ENCODE measurements around the gene CHGA. TPM values are rescaled to one million over a fixed set of nuclear protein-coding genes. Genes with fewer than 3 reads are reported as not detected.

Gene CHGA
- total and polyA plus RNA-seq, 7 donors: 0.99 to 55.4 (median 5.0) TPM

GRCh38 chr14:92982956-92983355 is 60.0 kb downstream of the CHGA start:
- no peak for DNase-seq
- no peaks in the 10 kb centered on the region for H3K27me3 ChIP-seq
- intact Hi-C loops (cut with DNase I): loop anchor here (5.0 kb wide), 1 partner anchor 64 kb away; no protein-coding TSS in a partner anchor
- no peak overlapping the region for H3K4me3 ChIP-seq
- H3K4me1 ChIP-seq: peaks cover 0 to 52% (median 37%) of the 10 kb centered on the region in 4 donors
- H3K36me3 ChIP-seq: peaks cover 0 to 6% (median 0%) of the 10 kb centered on the region in 4 donors
- TF ChIP-seq POLR2AphosphoS5 (IDR thresholded peaks at IDR 0.05) (peak in 1 of 4 donors; percentile 31), EP300 (IDR thresholded peaks at IDR 0.05) (no peak)
- WGBS, 2 donors: 90 to 93% methylated on average over 8 of the region's 8 CpGs
- peak overlapping the region in 3 of 4 donors; percentile 61 to 84 (median 66) for H3K27ac ChIP-seq
- H3K9me3 ChIP-seq: peaks cover 0 to 7% (median 0%) of the 10 kb centered on the region in 4 donors

- H3K4me1 ChIP-seq: peaks cover 0 to 61% (median 40%) of the 10 kb centered on the region in 4 donors
Observed at GRCh38 chr14:92984082-92984788, 61.3 kb downstream of the CHGA start.

More at GRCh38 chr14:92984082-92984788, 61.3 kb downstream of the CHGA start:
- Histone ChIP-seq H3K9me3 (no peaks in the 10 kb centered on the region), H3K27me3 (no peaks in the 10 kb centered on the region), H3K4me3 (no peak overlapping the region), H3K36me3 (no peaks in the 10 kb centered on the region), H3K27ac (peak overlapping the region in 3 of 4 donors; percentile 61 to 84 (median 77))
- TF ChIP-seq POLR2A (IDR thresholded peaks at IDR 0.05) (no peak), CTCF (IDR thresholded peaks at IDR 0.05) (no peak), POLR2AphosphoS5 (IDR thresholded peaks at IDR 0.05) (no peak), EP300 (IDR thresholded peaks at IDR 0.05) (no peak)
- WGBS, 2 donors: 88 to 93% methylated on average over 5 of the region's 5 CpGs
- intact Hi-C loops (cut with DNase I): loop anchor here (5.0 kb wide), 1 partner anchor 63 kb away; no protein-coding TSS in a partner anchor
- no peak for DNase-seq

Other genes starting within 250 kb of the CHGA start
- 10 to 100 TPM; 53.2 to 96.0 (median 79.0) TPM for gene LGMN, start 174.5 kb upstream of the CHGA start, total RNA-seq
- gene LGMN, start 174.5 kb upstream of the CHGA start, polyA plus RNA-seq: 100 to 1,000 TPM in 1 of 3 donors, 10 to 100 TPM in 2; 35.4 to 361 (median 66.2) TPM
- gene GOLGA5, start 128.8 kb upstream of the CHGA start, total RNA-seq: 10 to 100 TPM; 31.8 to 41.0 (median 34.7) TPM
- 10 to 100 TPM; 23.0 to 57.8 (median 49.2) TPM for gene GOLGA5, start 128.8 kb upstream of the CHGA start, polyA plus RNA-seq
- gene ITPK1, start 192.8 kb downstream of the CHGA start, total RNA-seq: 10 to 100 TPM; 39.8 to 68.8 (median 54.3) TPM
- gene ITPK1, start 192.8 kb downstream of the CHGA start, polyA plus RNA-seq: 10 to 100 TPM; 55.3 to 75.4 (median 71.2) TPM